Activated effector memory CD4-positive, alpha-beta T cell treated with anti-CD3 and anti-CD28 coated beads, Interleukin-2, amount 50 U/mL, for 16 hours (primary cell): ENCODE results near the gene NUP88.
"Not testable (repeated sequence)": the region's sequence is repeated elsewhere in the genome, so short reads cannot be mapped to it uniquely, and the experiment has no call there.

Experiments used
- DNase-seq: peaks from one replicate; pipeline ENCODE4 v3.0.0-alpha.2; 2020

NUP88 gene

GRCh38 chr17:5419356-5419958, at the start of gene NUP88:
Gene NUP88, minus strand, starts transcription at chr17:5419662. Its CDS starts 12 bp downstream, at chr17:5419650.
- peak; percentile 99 for DNase-seq

- peak; percentile 70 for DNase-seq
Observed at GRCh38 chr17:5468075-5468473, 48.6 kb upstream of the NUP88 start.

- DNase-seq: no peak
Observed at GRCh38 chr17:5467416-5467815, 48.0 kb upstream of the NUP88 start.

GRCh38 chr17:5466295-5466694, 46.8 kb upstream of the NUP88 start:
- no peak for DNase-seq

- DNase-seq: no peak
Observed at GRCh38 chr17:5464717-5465507, 45.5 kb upstream of the NUP88 start.

- DNase-seq: no peak
Observed at GRCh38 chr17:5446786-5447185, 27.3 kb upstream of the NUP88 start.

- peak; percentile 53 for DNase-seq
Observed at GRCh38 chr17:5444209-5444608, 24.7 kb upstream of the NUP88 start.

GRCh38 chr17:5443728-5444127, 24.3 kb upstream of the NUP88 start:
- peak; percentile 5 for DNase-seq

- no peak for DNase-seq
Observed at GRCh38 chr17:5439446-5439764, 19.9 kb upstream of the NUP88 start.

- DNase-seq: peak; percentile 97
Observed at GRCh38 chr17:5438716-5439445, 19.4 kb upstream of the NUP88 start, which contains the start of gene C1QBP. Gene C1QBP, minus strand, starts transcription at chr17:5439155. Its CDS starts 82 bp downstream, at chr17:5439073.

- peak; percentile 56 for DNase-seq
Observed at GRCh38 chr17:5437721-5438317, 18.4 kb upstream of the NUP88 start.

GRCh38 chr17:5435781-5436315, 16.4 kb upstream of the NUP88 start:
- DNase-seq: peak; percentile 39

GRCh38 chr17:5434984-5435383, 15.5 kb upstream of the NUP88 start:
- peak; percentile 44 for DNase-seq

GRCh38 chr17:5431949-5432556, 12.6 kb upstream of the NUP88 start:
- no peak for DNase-seq

GRCh38 chr17:5431234-5431633, 11.8 kb upstream of the NUP88 start:
- DNase-seq: not testable (repeated sequence)

GRCh38 chr17:5430413-5430999, 11.0 kb upstream of the NUP88 start:
- no peak for DNase-seq

- DNase-seq: no peak
Observed at GRCh38 chr17:5429191-5429887, 9.9 kb upstream of the NUP88 start.

- no peak for DNase-seq
Observed at GRCh38 chr17:5425826-5426225, 6.4 kb upstream of the NUP88 start.

- DNase-seq: no peak
Observed at GRCh38 chr17:5424909-5425308, 5.4 kb upstream of the NUP88 start.

GRCh38 chr17:5422505-5422904, 3.0 kb upstream of the NUP88 start:
- no peak for DNase-seq

GRCh38 chr17:5419959-5420653, 644 bp upstream of the NUP88 start, which contains the start of gene RPAIN:
Gene RPAIN, plus strand, starts transcription at chr17:5420182. Its CDS starts 29 bp downstream, at chr17:5420211.
- peak; percentile 96 for DNase-seq
